CD4-positive, alpha-beta T cell treated with Interleukin-21 for 1 hour (primary cell): ENCODE data around the gene RHOG.
A peak's percentile ranks its signal among the peaks of the same experiment; 100 is the strongest.
"Not testable (repeated sequence)": the region's sequence is repeated elsewhere in the genome, so short reads cannot be mapped to it uniquely, and the experiment has no call there.

ENCODE experiments used
- DNase-seq: peaks from one replicate; pipeline ENCODE4 v3.0.0-alpha.2; 2020

Gene RHOG

DNA sequence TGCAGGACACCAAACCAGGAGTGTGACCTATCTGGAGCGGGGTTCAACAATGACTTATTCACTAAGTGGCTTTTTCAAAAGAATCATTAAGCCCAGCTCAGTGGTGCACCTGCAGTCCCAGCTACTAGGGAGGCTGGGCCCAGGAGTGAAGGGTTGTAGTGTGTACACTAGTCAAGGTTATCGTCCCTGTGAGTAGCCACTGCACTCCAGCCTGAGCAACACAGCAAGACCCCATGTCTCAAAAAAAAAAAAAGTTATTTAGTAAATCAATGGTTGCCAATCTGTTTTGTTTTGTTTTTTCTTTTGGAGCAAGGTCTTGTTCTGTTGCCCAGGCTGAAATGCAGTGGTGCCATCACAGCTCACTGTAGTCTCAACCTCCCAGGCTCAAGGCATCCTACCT is 7.9 kb downstream of the RHOG start:
- no peak for DNase-seq

DNA sequence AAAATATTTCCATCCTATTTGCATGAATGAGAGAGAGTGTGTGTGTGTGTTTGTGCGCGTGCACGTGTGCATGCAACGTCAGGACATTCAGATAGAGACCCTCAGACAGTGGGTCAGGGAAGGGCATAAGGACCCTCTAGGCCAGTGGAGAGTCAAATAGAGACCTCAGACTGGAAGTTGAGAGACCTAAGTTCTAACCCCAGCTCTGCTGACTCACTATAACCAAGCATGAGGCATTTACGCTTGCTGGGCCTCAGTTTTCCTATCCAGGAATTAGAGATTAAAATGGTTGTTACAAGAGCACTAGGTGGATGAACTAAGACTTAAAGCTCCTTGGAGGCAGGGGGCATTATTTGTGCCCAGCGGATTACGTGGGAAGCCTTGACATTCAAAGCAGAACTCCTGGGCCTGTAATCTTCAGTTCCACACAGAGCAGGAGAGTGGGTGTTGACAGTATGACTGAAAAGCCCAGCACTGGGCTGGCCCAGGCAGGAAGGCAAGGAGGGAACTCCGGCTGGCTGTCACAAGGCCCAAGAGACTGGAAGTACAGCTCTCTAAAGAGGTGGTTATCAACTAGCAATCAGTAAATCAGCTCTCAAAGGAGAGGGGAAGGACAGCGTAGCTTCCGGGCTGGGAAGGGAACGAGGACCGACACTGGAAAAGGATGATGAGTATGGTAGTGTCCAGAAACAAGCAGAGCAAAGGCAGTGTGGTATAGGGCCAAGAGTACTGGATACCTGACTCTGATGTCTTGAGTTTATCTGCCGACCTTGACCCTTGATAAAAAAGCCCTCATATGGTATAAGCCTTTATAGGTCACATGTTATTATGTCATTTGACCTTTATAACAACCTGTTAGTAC is 9.2 kb downstream of the RHOG start:
- DNase-seq = no peak

DNA sequence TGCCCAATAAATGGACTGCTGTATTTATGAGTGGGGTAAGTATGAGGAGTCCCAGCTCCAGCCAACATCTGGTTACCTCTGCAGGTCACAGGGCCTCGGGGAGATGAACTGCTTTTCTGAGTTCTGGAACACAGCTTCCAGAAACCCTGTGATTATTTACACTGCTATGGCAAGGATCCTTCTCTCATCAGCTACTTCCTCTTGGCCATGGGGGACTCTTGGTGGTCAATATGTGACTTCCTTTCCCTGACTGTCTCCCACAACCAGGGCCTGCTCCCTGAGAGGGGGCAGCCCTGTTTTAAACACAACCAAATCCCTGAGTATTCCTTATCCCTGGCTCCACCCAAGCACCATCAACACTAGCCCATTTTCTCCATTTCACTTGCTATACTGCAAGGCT is 10.0 kb downstream of the RHOG start:
- DNase-seq = no peak

DNA sequence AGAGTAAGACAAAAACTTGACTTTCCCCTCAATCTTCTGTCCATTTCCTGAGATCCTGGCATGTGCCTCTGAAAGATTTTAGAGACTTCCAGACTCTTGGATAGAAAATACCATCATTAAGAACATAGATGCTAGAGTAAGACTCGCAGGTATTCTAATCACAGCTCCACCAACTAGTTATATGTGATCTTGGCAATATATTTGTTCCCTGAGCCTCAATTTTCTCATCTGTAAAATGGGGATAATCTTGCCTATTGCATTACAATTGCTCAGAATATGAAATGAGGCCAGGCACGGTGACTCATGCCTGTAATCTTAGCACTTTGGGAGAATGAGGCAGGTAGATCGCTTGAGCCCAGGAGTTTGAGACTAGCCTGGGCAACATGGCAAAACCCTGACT is 10.7 kb downstream of the RHOG start:
- no peak for DNase-seq

DNA sequence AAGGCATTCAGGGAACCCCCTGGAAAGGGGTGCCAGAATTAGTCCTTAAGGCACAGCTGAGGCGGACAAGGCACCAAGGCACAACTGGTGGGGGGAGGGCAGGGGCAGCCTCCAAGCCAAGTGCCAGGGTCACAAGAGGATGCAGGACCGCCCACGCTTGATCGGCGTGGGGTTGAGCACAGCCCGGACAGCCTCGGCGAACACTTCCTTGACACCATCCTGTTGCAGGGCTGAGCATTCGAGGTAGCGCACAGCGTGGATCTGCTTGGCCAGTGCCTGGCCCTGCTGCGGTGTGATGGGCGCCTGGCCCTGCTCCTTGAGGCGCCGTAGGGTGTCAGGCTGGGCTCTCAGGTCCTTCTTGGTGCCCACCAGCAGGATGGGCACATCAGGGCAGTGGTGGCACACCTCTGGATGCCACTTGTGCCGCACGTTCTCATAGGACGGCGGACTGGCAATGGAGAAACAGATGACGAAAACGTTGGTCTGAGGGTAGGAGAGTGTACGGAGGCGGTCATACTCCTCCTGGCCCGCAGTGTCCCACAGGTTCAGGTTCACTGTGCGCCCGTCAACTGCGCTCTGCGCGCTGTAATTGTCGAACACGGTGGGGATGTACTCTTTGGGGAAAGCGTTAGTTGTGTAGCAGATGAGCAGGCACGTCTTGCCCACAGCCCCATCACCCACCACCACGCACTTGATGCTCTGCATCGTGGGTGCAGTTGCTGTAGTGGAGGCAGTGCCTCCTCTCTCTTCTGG is 13.1 kb downstream of the RHOG start:
- DNase-seq = no peak

DNA sequence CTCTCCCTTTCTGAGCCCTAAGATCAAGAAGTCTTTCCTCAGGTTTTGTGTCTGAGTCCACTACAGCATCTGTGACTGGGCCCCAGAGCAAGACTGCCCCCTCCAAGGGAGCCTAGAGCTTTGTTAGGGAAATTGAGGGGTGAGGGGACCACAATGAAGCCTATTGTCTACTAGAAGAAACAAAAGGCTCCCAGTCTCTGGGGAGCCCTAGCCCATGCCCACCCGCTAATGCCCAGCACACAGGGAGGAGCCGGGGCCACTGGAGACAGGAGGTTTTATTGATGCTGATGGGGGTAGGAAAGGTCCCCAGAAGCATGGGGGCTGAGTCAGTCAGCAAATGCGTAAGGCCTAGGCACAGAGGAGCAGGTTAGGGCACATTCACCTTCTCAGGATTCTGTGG is 14.0 kb downstream of the RHOG start:
- DNase-seq = no peak

DNA sequence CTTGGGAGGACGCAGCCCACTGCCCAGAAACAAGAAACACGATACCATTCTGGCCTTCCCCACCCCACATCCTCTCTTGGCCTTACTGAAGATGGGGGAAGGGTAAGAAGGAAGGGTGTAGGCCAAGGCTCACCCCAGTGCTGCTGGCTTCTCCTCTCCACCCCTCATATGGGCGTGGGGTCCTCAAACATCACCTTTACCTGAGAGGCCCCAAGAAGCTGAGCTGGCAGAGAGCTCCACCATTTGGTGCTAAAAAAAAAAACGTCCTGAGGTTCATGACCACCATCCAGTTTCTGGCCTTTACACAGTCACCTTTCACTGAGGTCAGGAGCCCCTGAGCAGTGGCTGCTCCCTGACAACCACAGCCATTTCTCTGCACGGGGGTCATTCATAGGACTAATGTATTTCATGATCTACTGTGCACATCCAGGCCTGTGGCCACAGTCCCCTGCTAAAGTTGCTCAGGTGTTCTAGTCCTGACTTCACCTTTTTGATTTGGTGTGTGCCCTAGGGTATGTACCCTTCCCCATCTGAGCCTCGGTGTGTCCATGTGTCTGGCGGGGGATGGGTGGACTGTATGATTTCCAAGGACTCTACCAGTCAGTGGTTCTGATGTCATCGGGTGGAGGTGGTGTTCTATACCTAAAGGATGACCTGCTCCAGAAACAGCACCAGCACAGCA is 15.1 kb downstream of the RHOG start:
- no peak for DNase-seq

DNA sequence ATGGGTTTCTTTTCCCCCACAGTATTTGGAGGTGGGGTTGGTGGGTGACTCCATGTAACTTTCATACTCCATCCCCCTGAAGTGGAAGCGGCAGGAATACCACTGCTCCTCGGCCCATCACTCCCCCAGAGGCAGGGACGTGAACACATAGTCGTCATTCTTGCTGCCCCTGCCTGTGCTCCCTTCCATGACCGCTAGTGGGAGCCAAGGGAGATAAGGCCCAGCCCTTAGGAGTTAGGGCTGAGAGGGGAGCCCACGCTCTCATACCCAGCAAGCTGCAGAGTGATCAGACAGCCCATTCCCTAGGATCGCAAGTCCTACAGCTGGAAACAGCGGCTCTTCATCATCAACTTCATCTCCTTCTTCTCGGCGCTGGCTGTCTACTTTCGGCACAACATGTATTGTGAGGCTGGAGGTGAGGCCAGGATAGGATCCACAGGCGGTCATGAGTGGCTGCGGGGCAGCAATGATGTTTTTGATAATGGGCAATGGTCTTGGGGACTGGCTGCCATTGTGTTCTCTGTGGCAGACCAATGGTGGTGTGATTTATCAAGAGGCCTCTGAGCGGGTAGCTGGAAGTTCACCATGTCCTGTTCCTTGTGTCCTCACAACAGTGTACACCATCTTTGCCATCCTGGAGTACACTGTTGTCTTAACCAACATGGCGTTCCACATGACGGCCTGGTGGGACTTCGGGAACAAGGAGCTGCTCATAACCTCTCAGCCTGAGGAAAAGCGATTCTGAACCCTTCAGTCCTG is 15.9 kb downstream of the RHOG start:
- peak; percentile 88 for DNase-seq

DNA sequence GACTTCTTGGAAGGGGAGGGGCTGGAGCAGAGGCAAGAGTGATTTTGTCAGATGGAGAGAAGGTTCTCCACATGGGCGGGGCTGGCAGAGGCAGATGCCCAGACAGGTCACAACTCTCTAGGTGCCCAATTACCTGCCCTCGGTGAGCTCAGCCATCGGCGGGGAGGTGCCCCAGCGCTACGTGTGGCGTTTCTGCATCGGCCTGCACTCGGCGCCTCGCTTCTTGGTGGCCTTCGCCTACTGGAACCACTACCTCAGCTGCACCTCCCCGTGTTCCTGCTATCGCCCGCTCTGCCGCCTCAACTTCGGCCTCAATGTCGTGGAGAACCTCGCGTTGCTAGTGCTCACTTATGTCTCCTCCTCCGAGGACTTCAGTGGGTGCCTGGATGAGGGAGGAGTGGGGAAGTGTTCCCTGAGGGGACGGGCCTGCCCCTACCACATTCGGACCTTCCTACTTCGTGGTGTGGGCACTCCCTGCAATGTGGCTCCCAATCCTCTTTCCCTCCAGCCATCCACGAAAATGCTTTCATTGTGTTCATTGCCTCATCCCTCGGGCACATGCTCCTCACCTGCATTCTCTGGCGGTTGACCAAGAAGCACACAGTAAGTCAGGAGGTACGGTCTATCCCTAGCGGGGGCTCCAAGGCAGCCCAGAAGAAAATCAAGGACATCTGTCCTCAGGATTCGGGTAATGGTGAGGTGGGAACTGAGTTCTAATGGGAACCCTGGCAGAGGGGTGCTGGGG is 16.8 kb downstream of the RHOG start:
- no peak for DNase-seq

DNA sequence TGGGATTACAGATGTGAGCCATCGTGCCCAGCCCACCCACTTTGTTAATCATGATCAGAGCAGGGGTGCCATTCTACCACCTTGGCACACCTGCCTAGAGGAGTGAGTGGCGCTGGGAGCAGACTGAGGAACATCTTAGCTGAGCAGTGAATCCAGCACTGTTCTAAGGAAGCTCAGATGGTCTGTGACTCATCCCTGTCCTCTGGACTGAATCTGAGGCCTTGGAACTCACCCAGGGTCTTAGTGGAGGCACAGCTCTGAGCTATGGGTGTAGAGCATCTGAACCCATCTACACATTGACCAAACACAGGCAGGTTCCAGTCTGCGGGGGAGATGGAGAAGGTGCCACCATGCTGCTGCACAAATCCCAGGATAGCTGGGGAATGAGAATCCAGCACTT is 17.5 kb downstream of the RHOG start:
- DNase-seq = no peak

DNA sequence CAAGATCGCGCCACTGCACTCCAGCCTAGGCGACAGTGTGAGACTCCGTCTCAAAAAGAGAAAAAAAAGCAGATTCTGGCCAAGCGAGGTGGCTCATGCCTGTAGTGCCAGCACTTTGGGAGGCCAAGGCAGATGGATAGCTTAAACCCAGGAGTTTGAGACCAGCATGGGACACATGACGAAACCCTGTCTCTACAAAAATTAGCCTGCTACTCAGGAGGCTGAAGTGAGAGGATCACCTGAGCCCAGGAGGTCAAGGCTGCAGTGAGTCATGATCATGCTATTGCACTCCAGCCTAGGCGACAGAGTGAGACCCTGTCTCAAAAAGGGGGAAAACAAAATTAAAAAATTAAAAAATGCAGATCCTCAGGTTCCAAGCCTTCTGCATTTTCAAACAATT is 18.4 kb downstream of the RHOG start:
- no peak for DNase-seq

DNA sequence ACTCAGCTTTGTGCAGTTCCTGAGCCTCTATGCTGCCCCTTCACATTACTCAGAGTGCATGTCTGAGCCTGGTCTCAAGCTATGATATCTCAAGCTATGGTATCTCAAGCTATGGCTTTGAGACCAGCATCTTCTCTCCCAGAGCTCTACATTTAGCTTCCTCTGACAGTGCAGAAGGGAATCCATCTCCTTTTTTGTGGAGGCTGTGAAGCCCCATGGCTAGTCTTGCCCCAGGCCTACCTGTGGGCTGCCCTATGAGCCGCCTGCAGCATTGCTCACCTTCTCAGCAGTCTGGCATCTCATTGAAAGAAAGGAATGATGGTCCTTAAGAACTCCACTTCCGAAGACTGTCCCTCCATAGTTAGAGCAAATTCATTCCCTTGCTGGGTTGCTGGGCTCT is 19.8 kb downstream of the RHOG start:
- DNase-seq = no peak

DNA sequence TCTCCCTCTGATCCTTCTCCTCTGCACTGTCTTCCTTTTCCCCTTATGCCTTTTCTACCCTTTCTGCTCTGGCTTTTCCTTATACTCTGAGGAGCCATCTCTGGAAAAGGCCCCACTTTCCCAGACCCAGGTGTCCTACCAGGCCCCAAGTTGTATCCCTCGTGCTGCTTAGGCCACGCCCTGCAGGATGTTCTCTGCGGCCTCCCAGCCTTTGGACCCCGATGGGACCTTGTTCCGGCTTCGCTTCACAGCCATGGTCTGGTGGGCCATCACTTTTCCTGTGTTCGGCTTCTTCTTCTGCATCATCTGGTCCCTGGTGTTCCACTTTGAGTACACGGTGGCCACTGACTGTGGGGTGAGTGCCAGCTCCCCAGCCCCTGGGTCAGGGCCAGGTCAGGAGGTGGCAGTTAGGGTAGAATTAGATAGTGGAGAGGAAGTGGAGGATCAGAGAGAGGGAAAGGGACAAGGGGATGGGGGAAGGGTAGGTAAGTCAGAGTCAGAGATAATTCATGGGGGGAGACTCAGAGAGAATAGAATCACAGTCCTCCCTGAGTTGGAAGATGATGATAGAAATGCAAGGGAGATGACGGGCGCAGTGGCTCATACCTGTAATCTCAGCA is 23.5 kb downstream of the RHOG start:
- DNase-seq = no peak

DNA sequence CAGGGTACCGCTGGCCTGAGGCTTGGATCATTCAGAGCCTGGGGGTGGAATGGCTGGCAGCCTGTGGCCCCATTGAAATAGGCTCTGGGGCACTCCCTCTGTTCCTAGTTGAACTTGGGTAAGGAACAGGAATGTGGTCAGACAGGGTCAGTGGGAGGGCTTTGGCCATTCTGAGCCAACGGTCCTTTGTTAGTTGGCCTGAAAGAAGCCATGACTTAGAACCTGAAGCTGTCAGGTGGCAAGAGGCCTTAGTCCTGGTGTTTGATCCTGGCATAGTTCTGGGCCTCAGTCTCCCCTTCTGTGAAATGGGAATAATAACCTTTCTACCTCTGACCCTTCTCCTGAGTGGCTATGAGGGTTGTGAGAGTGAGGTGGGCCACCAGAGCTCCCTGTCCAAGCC is 24.1 kb downstream of the RHOG start:
- DNase-seq = no peak

DNA sequence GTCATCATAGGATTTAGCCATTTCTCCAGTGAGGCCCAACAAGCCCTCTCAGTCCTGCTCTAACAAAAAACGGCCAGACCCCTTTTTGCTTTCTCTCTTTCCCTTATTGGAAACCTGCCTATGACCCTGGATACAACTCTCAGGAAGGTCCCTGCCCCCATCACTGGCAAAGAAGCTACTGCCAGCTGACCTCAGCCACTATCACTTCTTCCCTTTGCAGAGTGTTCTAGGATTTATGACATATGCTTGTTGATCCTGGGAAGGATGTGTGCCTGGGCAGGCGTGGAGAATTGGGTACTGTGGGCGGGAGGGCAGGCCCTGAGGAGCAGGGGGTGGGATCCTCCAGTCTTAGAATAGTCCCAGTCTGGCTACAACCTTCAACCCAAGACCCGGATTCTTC is 24.9 kb downstream of the RHOG start:
- no peak for DNase-seq

DNA sequence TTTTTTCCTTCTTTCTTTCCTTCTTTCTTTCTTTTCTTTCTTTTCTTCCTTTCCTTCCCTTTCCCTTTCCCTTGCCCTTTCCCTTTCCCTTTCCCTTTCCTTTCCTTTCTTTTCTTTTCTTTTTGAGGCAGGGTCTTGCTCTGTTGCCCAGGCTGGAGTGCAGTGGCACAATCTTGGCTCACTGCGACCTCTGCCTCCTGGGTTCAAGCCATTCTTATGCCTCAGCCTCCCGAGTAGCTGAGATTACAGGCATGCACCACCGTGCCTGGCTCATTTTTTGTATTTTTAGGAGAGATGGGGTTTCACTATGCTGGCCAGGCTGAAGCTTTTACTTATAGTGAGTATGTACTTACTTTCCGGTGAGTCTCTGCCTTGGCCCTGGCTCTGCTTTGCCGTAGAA is 25.9 kb downstream of the RHOG start:
- DNase-seq = not testable (repeated sequence)

DNA sequence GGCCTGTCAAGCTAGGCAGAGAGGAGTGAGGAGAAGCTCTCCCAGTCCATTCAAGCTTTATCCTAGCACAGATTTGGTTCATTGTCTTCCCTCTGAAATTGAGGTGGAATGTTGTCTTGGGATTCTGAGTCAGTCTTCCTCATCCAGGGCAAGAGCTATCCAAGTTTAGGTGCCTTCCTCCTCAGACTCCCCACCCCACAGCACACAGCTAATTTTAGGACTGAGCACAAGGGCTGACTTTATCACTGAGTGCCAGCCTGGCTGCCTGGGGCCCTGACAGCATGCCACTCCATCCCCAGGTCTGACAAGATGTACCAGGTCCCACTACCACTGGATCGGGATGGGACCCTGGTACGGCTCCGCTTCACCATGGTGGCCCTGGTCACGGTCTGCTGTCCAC is 29.8 kb downstream of the RHOG start:
- DNase-seq = no peak

DNA sequence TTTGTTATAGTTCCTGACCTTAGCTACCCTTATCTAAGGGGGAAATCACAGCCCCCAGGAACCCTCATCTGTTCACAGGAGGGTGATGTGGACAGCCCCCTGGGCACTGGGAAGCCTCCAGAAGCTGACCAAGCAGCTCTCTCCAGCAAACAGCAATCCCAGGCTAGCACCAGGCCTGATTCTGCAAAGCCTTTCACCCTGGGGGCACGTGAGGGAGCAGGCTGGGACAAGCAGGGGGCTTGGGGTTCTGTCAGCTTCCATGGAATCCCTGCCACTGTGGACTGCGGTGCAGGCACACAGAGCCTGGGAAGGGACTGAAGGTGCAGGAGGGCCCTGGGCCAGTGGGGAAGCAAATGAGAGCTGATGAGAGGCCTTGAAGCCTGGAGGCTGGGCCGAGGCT is 30.3 kb downstream of the RHOG start:
- DNase-seq = no peak

DNA sequence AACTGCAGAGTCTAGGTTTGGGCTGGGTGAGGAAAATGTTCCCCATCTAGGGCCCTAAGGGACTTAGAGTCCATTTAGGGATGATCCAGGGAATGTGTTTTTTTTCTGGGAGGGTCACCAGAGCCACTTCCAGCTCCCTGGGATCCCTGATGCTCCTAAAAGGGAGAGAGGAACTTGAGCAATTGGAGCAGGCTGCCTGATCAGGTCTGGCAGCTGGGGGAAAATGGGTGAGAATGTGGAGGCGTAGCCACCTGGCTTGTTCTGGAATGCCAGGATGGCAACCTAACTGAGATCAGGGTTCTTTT is 31.2 kb downstream of the RHOG start:
- no peak for DNase-seq

DNA sequence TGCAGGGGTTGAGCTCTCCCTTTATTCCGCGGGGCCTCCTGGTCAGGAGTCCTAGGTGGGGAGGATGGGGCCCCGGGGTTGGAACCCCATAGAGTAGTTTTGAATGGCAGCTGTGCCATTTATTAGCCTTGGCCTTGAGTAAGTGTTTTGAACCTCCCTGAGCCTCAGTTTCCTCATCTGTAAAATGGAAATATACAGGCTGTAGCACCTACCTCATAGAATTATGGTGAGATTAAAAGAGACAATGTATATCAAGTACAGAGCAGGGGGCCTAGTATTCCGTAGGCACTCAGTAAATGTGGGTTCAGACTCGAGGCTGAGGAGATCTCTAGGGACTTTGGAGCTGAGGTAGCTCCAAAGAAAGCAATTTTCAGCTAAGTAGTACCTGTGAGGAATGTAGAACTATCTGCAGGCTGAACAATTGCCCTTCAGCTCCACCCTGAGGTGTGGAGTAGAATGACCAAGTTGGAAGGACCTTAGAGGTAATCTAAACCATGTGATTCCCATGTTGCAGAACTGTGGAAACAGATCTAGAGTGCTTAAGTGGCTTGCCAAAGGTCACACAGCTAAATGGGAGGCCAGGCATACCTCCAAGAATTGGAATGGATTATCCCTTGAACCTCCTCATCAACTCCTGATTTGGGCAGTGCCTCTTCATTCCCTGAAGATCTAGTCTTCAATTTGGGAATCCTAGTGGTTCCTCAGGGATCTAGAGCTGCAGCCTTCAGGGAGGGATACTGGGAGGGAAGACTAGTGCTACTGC is 31.7 kb downstream of the RHOG start:
- DNase-seq = peak; percentile 72
